NK-92 treated with Interleukin-12 subunit alpha and Interleukin-12 subunit beta, amount 100 ng/mL, for 24 hours (cell line): ENCODE data around the gene MMEL1.

Source experiments
- DNase-seq: peaks from one replicate; lab custom pipeline; 2025; lab: John Stamatoyannopoulos, UW

The MMEL1 gene

GRCh38 chr1:2642560-2643413, 10.0 kb upstream of the MMEL1 start:
- DNase-seq = peak; percentile 85

- no peak for DNase-seq
Observed at GRCh38 chr1:2642131-2642559, 9.3 kb upstream of the MMEL1 start.

GRCh38 chr1:2641381-2642130, 8.7 kb upstream of the MMEL1 start:
- no peak for DNase-seq

- no peak for DNase-seq
Observed at GRCh38 chr1:2640626-2641025, 7.8 kb upstream of the MMEL1 start.

GRCh38 chr1:2639607-2640521, 7.0 kb upstream of the MMEL1 start:
- no peak for DNase-seq

GRCh38 chr1:2639203-2639602, 6.4 kb upstream of the MMEL1 start:
- DNase-seq = no peak

GRCh38 chr1:2638466-2639115, 5.8 kb upstream of the MMEL1 start:
- no peak for DNase-seq

GRCh38 chr1:2637442-2638145, 4.8 kb upstream of the MMEL1 start:
- no peak for DNase-seq

- DNase-seq = no peak
Observed at GRCh38 chr1:2636733-2637132, 3.9 kb upstream of the MMEL1 start.

GRCh38 chr1:2635361-2636010, 2.7 kb upstream of the MMEL1 start:
- DNase-seq = no peak

- DNase-seq = no peak
Observed at GRCh38 chr1:2633936-2634491, 1.2 kb upstream of the MMEL1 start.

GRCh38 chr1:2633366-2633935, 635 bp upstream of the MMEL1 start:
- DNase-seq = no peak

GRCh38 chr1:2632051-2632430, 775 bp downstream of the MMEL1 start:
- DNase-seq = no peak

- no peak for DNase-seq
Observed at GRCh38 chr1:2631136-2632050, 1.4 kb downstream of the MMEL1 start.

- DNase-seq = no peak
Observed at GRCh38 chr1:2630498-2631135, 2.2 kb downstream of the MMEL1 start.

- no peak for DNase-seq
Observed at GRCh38 chr1:2629627-2630497, 3.0 kb downstream of the MMEL1 start.

- no peak for DNase-seq
Observed at GRCh38 chr1:2628933-2629626, 3.7 kb downstream of the MMEL1 start.
